ENCODE results near the gene ING5.
"Not testable (repeated sequence)": the region's sequence is repeated elsewhere in the genome, so short reads cannot be mapped to it uniquely, and the experiment has no call there.

Gene ING5

GRCh38 chr2:241752689-241753276, 50.9 kb downstream of the ING5 start:
- CTCF ChIA-PET: no interaction called here
- no peak for DNase-seq (ENCODE audit: low spot score)
- POLR2A ChIA-PET (ENCODE audit: low non-redundant PET): no interaction called here
- no peak for TF ChIP-seq CTCF (conservative IDR thresholded peaks at IDR 0.05; ENCODE audit: low read depth)
- peak overlapping the region; percentile 47 for H3K27ac ChIP-seq

- H3K27ac ChIP-seq: peak overlapping the region; percentile 47
- no peak for TF ChIP-seq CTCF (conservative IDR thresholded peaks at IDR 0.05; ENCODE audit: low read depth)
- CTCF ChIA-PET: no interaction called here
- POLR2A ChIA-PET (ENCODE audit: low non-redundant PET): no interaction called here
- DNase-seq (ENCODE audit: low spot score): no peak
These were observed 51.7 kb downstream of the ING5 start for GRCh38 chr2:241753493-241753892.

GRCh38 chr2:241754042-241754441, 52.2 kb downstream of the ING5 start:
- no peak for TF ChIP-seq CTCF (conservative IDR thresholded peaks at IDR 0.05; ENCODE audit: low read depth)
- H3K27ac ChIP-seq: peak overlapping the region; percentile 47; the same call in 1 of the 2 replicates
- ChIA-PET POLR2A (ENCODE audit: low non-redundant PET) (interaction anchor here (0.7 kb wide), 1 partner anchor 18 kb away, joined by 3 read pairs; no protein-coding TSS in a partner anchor), CTCF (no interaction called here)
- DNase-seq (ENCODE audit: low spot score): no peak

- TF ChIP-seq CTCF (conservative IDR thresholded peaks at IDR 0.05; ENCODE audit: low read depth): no peak
- ChIA-PET CTCF (no interaction called here), POLR2A (ENCODE audit: low non-redundant PET) (interaction anchor here (0.6 kb wide), 1 partner anchor 21 kb away, joined by 3 read pairs; no protein-coding TSS in a partner anchor)
- no peak overlapping the region for H3K27ac ChIP-seq
- DNase-seq (ENCODE audit: low spot score): no peak
These were observed 53.3 kb downstream of the ING5 start for GRCh38 chr2:241755166-241755565.

- no peak for DNase-seq (ENCODE audit: low spot score)
- ChIA-PET POLR2A (ENCODE audit: low non-redundant PET) (no interaction called here), CTCF (interaction anchor here (0.6 kb wide), 1 partner anchor 54 kb away, joined by 3 read pairs; no protein-coding TSS in a partner anchor)
- H3K27ac ChIP-seq: no peak overlapping the region
- no peak for TF ChIP-seq CTCF (conservative IDR thresholded peaks at IDR 0.05; ENCODE audit: low read depth)
These were observed 53.9 kb downstream of the ING5 start for GRCh38 chr2:241755777-241756176.

- no peak for DNase-seq (ENCODE audit: low spot score)
- TF ChIP-seq CTCF (conservative IDR thresholded peaks at IDR 0.05; ENCODE audit: low read depth): no peak
- H3K27ac ChIP-seq: no peak overlapping the region
- POLR2A ChIA-PET (ENCODE audit: low non-redundant PET): no interaction called here
- CTCF ChIA-PET: interaction anchor here (0.6 to 1.0 kb wide), 2 partner anchors 118 to 348 kb away, joined by 3 to 5 read pairs; no protein-coding TSS in a partner anchor
These were observed 57.4 kb downstream of the ING5 start for GRCh38 chr2:241759067-241759807.

- POLR2A ChIA-PET (ENCODE audit: low non-redundant PET): not testable (repeated sequence)
- CTCF ChIA-PET: interaction anchor here (1.0 kb wide), 1 partner anchor 117 kb away, joined by 5 read pairs; no protein-coding TSS in a partner anchor
These were observed 58.1 kb downstream of the ING5 start for GRCh38 chr2:241759893-241760292.

More at GRCh38 chr2:241759893-241760292, 58.1 kb downstream of the ING5 start:
- not testable (repeated sequence) for DNase-seq (ENCODE audit: low spot score); H3K27ac ChIP-seq

All from RWPE1 (cell line).